Heart right ventricle (tissue), 16 donors: ENCODE data around the gene DES. TPM values are rescaled to one million over a fixed set of nuclear protein-coding genes. Genes with fewer than 3 reads are reported as not detected.

Experiments
- ATAC-seq, 8 donors: fragments of 200-7000 bp; cut with Tn5 transposase; one replicate each; pipeline ENCODE4 v1.9.1; 2020; ENCODE audit warnings: mild to moderate bottlenecking in 8 of 8, moderate library complexity in 8 of 8, moderate number of reproducible peaks in 1 of 8
- DNase-seq, 2 donors: peaks; one replicate each; pipeline ENCODE4 v3.0.0-alpha.2; 2020
- H3K27ac ChIP-seq, 10 donors: fragments of 200-600 bp; sonication (generic) in 2 of 10; one replicate each; pipeline versions ENCODE4 v1.5.0 to v1.8.0; 2020 to 2022; ENCODE audit warnings: mild to moderate bottlenecking in 3 of 10
- H3K27me3 ChIP-seq, 7 donors: fragments of 200-600 bp; one replicate each; pipeline ENCODE4 v1.8.0; 2021 to 2022; ENCODE audit warnings: mild to moderate bottlenecking in 2 of 7
- H3K36me3 ChIP-seq, 9 donors: fragments of 200-600 bp; sonication (generic) in 1 of 9; one replicate each; pipeline versions ENCODE4 v1.5.0 to v1.8.0; 2020 to 2022; ENCODE audit warnings: mild to moderate bottlenecking in 2 of 9
- H3K4me1 ChIP-seq, 9 donors: fragments of 200-600 bp; sonication (generic) in 1 of 9; one replicate each; pipeline versions ENCODE4 v1.5.0 to v1.8.0; 2020 to 2022; ENCODE audit warnings: mild to moderate bottlenecking in 4 of 9
- H3K4me3 ChIP-seq, 10 donors: fragments of 200-600 bp; sonication (generic) in 2 of 10; one replicate each; pipeline versions ENCODE4 v1.5.0 to v1.8.0; 2020 to 2022; ENCODE audit warnings: mild to moderate bottlenecking in 7 of 10, moderate library complexity in 2 of 10
- H3K9me3 ChIP-seq, 11 donors: fragments of 200-600 bp in 10 of 11; sonication (generic) in 2 of 11; one replicate each; pipeline versions ENCODE4 v1.5.0 to v1.8.0; 2013 to 2022; ENCODE audit warnings: mild to moderate bottlenecking in 2 of 11, control low read depth in 1 of 11, moderate library complexity in 1 of 11
- WGBS, 2 donors: extraction: QIAGEN DNeasy Blood & Tissue Kit; methylation state at CpG; one replicate each; pipeline ENCODE4 v1.1.7; 2013; ENCODE audit warnings: inconsistent platforms in 1 of 2; 5-methylcytosine and 5-hydroxymethylcytosine counted together
- intact Hi-C, 10 donors: fragments of 100-400 bp; cut with DNase I; formaldehyde crosslinking; loops; one replicate each; pipeline versions ENCODE4 v1.11.1 to v1.14.2; 2022
- polyA plus RNA-seq, 2 donors: library from polyadenylated mRNA; stranded (reverse); fragments of 200-250 nt; gene quantifications; one replicate each; pipeline ENCODE4 v1.2.3, GENCODE V29; 2013
- total RNA-seq, 10 donors: library from RNA; stranded (reverse); fragmentation: NEBNext Ultra II Directional in 3 of 10; extraction: Animal tissue kit (Norgen Biotek cat#: 25700) in 3 of 10; gene quantifications; one replicate each; pipeline versions ENCODE4 v1.2.1 to v1.2.4, GENCODE V29; 2021 to 2023
- TF ChIP-seq, protein P1 (sequence below), 9 donors: fragments of 200-600 bp; sonication (generic) in 2 of 9; IDR thresholded peaks; one replicate each; pipeline versions ENCODE4 v1.5.0 to v1.8.0; 2021 to 2022; ENCODE audit warnings: antibody characterized with exemption in 9 of 9, mild to moderate bottlenecking in 5 of 9, moderate library complexity in 1 of 9
- donor health status: Arrhythmogenic right ventricular cardiomyopathy.
- donor health status: ischemic (EF 13 %, LVEDD 7.1; RV severe dilation, severe dysfunction).
- donor health status: healthy with polysubstance abuse.
- donor health status: DM: no; HTN: yes; CAD: no.
- donor health status: DM: no; HTN: no; CAD: no.
- donor health status: ischemic (EF 25% LVEDD 6.9; RV normal size, moderate dysfunction).
- donor health status: ischemic (EF 25% LVEDD 5.7; RV mildly dilated, moderate dysfunction).
- donor health status: healthy.
- donor health status: DM: yes; HTN: yes; CAD: no.
- donor health status: Ischemic cardiomyopathy.
- donor health status: ischemic (EF 35%, LVEDD 5.7; RV mildly dilated, moderate dysfunction).
- donor health status: nonischemic (EF 11% LVEDD 7.7; RV severe dilation, severe dysfunction).
- donor health status: DM: yes; HTN: yes; CAD: no.
- donor health status: PGD.
- donor health status: ischemic (EF 29% LVEDD 5.4; RV normal size, mild dysfunction).
- donor health status: nonischemic (EF 23%, LVEDD 6.1; RV moderate dilation, normal function).

DES gene
- total and polyA plus RNA-seq, 12 donors = 12,560 to 18,019 (median 15,816) TPM

DNA sequence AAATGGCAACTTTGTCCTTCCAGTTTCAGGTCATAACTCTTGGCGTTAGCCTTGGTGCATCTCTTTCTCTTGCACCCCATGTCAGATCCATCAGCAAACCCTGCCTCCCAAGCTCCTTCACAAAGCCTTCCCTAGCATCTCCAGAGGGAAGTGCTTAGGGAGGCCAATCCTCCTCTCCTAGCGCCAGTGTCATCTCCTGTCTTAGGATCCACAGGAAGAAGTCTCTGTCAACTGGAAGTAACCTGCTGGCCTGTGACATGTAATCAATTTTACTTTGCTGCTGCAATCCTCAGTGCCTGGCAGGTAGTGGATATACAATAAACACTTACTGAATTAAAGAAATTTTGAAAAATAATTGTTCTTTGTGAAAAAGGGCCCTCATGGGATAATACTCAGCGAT, 22.6 kb upstream of the DES start:
- ATAC-seq = no peak

DNA sequence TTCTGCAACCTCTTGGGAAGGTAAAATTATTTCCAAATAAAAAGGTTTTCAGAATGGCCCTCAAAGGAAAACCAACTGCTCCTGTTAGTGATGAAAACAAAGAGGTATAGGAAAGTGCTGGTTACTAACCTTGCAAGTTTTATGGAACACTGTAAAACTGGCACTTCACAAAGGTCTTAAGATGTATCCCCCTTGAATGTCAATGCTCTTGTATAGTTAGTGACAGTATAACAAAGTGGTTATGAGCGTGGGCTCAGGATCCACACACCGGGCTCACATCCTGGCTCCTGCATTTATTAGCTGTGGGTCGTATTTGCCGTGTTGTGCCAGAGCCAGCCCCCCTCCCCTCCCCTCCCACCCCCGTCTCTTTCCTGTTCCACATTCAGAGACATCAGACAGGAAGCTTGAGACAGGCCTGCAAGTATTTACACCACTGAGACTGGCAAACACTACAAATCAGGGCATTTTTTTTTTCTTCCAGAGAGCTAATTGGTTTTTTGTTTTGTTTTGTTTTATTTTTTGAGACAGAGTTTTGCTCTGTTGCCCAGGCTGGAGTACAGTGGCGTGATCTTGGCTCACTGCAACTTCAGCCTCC, 21.2 kb upstream of the DES start:
- Histone ChIP-seq H3K27me3 (no peaks in the 10 kb centered on the region), H3K4me1 (peaks cover 0 to 4% (median 0%) of the 10 kb centered on the region in 9 donors), H3K9me3 (no peaks in the 10 kb centered on the region), H3K36me3 (no peaks in the 10 kb centered on the region), H3K4me3 (no peak overlapping the region), H3K27ac (no peak overlapping the region)
- WGBS, 2 donors = 66% methylated on average over 6 of the region's 6 CpGs
- TF ChIP-seq, protein P1, sequence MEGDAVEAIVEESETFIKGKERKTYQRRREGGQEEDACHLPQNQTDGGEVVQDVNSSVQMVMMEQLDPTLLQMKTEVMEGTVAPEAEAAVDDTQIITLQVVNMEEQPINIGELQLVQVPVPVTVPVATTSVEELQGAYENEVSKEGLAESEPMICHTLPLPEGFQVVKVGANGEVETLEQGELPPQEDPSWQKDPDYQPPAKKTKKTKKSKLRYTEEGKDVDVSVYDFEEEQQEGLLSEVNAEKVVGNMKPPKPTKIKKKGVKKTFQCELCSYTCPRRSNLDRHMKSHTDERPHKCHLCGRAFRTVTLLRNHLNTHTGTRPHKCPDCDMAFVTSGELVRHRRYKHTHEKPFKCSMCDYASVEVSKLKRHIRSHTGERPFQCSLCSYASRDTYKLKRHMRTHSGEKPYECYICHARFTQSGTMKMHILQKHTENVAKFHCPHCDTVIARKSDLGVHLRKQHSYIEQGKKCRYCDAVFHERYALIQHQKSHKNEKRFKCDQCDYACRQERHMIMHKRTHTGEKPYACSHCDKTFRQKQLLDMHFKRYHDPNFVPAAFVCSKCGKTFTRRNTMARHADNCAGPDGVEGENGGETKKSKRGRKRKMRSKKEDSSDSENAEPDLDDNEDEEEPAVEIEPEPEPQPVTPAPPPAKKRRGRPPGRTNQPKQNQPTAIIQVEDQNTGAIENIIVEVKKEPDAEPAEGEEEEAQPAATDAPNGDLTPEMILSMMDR (IDR thresholded peaks at IDR 0.05) = no peak
- ATAC-seq (no peak), DNase-seq (no peak)
- intact Hi-C loops = no loop called here

More for the DNA sequence above, 22.6 kb upstream of the DES start:
- WGBS, 2 donors = 93 to 96% methylated on average over 3 of the region's 3 CpGs
- Histone ChIP-seq H3K27ac (no peak overlapping the region), H3K9me3 (peaks cover 0 to 4% (median 0%) of the 10 kb centered on the region in 11 donors), H3K27me3 (no peaks in the 10 kb centered on the region), H3K36me3 (no peaks in the 10 kb centered on the region), H3K4me1 (peaks cover 0 to 4% (median 0%) of the 10 kb centered on the region in 9 donors), H3K4me3 (no peak overlapping the region)
- DNase-seq = no peak
- TF ChIP-seq, protein P1 (IDR thresholded peaks at IDR 0.05) = no peak
- intact Hi-C loops = no loop called here

DNA sequence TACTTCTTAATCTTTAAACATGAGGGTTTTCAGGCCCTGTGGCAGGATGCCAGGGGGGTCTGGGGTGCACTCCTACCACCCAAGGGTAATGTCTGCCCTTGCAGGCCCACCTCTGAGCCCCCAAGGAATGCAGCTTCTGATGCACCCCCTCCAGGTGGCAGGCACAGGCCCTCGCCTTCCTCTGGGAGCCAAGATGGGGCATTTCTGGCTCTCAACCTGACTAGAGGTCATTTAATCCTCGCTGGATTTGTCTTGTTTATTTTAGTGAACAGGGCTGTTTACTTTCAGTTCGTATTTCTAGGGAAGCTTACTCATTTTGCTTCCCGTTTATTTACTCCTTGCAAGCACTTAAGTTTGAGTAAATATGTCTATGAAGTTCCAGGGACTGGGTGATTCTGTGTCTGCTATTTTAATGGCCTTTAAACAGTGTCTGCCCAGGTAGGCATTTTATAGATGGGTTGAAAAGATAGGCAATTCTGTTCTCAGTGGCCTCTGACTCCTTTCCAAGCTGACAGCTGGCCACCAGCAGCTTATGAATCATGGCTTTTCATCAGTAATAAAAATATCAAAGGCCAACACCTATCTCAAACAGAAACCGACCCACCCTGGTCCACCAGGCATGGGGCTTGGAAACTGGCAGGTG, 19.3 kb upstream of the DES start:
- no peak for ATAC-seq
- no peak for DNase-seq
- Histone ChIP-seq H3K27ac (no peak overlapping the region), H3K9me3 (no peaks in the 10 kb centered on the region), H3K4me3 (no peak overlapping the region), H3K27me3 (no peaks in the 10 kb centered on the region), H3K36me3 (no peaks in the 10 kb centered on the region), H3K4me1 (peaks cover 0 to 13% (median 6%) of the 10 kb centered on the region in 9 donors)
- TF ChIP-seq, protein P1 (IDR thresholded peaks at IDR 0.05) = no peak
- WGBS, 2 donors = 57 to 72% methylated on average over 5 of the region's 5 CpGs
- intact Hi-C loops = no loop called here

DNA sequence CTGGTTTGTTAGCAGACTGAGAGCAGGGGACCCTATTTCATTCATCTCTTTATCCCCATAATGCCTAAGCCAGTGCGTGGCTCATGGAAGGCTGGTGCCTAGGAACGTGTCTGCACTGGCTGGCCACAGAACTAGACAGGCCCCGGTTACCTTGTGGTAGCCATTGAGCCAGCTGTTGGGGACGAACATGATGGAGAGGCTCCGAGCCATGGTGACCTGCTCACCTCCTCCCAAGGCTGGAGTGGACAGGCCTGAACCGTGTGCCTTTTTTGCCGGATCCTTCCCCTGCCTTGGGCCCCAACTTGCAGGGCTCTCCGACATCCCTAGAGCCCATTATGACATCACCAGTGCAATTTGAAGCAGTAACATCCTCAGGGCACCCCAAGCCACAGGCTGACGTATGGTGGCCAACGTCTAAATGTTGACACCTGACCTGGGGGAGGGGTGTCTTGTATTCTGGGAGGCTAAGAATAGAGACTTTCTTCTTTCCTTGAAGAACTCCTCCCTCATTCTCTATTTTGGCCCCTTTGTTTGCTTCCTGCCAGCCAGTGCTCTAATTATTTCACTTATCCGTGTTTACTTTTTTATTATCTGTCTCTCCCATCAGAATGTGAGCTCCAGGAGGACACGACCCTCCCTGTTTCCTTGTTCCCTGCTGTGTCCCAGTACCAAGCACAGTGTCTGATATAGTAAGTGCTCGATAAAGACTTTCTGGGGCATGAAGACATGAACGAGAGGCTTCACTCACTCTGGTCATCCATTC, 18.3 kb upstream of the DES start:
- no peak overlapping the region for H3K27ac ChIP-seq
- ATAC-seq = no peak
- DNase-seq = no peak
- TF ChIP-seq, protein P1 (IDR thresholded peaks at IDR 0.05) = no peak
- no peaks in the 10 kb centered on the region for H3K27me3 ChIP-seq
- intact Hi-C loops = loop anchor here in 7 of 10 donors (5.0 to 10.0 kb wide), 6 partner anchors 52 to 245 kb away; no protein-coding TSS in a partner anchor
- no peak overlapping the region for H3K4me3 ChIP-seq
- peaks cover 0 to 24% (median 11%) of the 10 kb centered on the region in 9 donors for H3K4me1 ChIP-seq
- H3K36me3 ChIP-seq = no peaks in the 10 kb centered on the region
- H3K9me3 ChIP-seq = no peaks in the 10 kb centered on the region
- 72% methylated on average over 14 of the region's 14 CpGs for WGBS, 2 donors
